Body of pancreas (tissue), 4 donors: ENCODE measurements around the gene DCTN1.

ENCODE experiments used
- CTCF ChIP-seq, 7 experiments: fragments of 450-650 bp in 4 of 7; fragments of 200-600 bp in 3 of 7; sonication (generic) in 3 of 7; IDR thresholded peaks; one replicate each; pipeline ENCODE4 v1.5.1; 2016 to 2019; ENCODE audit warnings: antibody characterized with exemption in 7 of 7
- POLR2A ChIP-seq, 3 donors: fragments of 450-650 bp; IDR thresholded peaks; one replicate each; pipeline ENCODE4 v1.6.1; 2016; ENCODE audit warnings: antibody characterized with exemption in 3 of 3, mild to moderate bottlenecking in 2 of 3

GRCh38 chr2:74381751-74382150, 1.6 kb upstream of the DCTN1 start:
- TF ChIP-seq CTCF (IDR thresholded peaks at IDR 0.05) (no peak), POLR2A (IDR thresholded peaks at IDR 0.05) (no peak)
